Endothelial cell of umbilical vein (primary cell): ENCODE results near the gene PARP6.

Source experiments
- EZH2 ChIP-seq: IDR thresholded peaks from 2 replicates; pipeline ENCODE4 v1.6.1; 2012; ENCODE audit warnings: borderline replicate concordance, low read depth, mild to moderate bottlenecking, moderate library complexity, low read length, inconsistent platforms; ENCODE audit not compliant: severe bottlenecking
- GATA2 ChIP-seq: IDR thresholded peaks from 2 replicates; pipeline ENCODE4 v1.7.0; 2011; ENCODE audit warnings: low read depth, mild to moderate bottlenecking, moderate library complexity, mixed read lengths, low read length; ENCODE audit not compliant: insufficient read length, insufficient read depth
- JUN ChIP-seq: IDR thresholded peaks from 2 replicates; pipeline ENCODE4 v1.6.1; 2011; ENCODE audit warnings: borderline replicate concordance, low read depth; ENCODE audit not compliant: insufficient read length, insufficient read depth
- MYC ChIP-seq: IDR thresholded peaks from one replicate; pipeline ENCODE4 v1.6.1; 2011; ENCODE audit warnings: mild to moderate bottlenecking, low read depth, low read length
- POLR2A ChIP-seq: IDR thresholded peaks from 2 replicates; pipeline ENCODE4 v1.6.1; 2012; ENCODE audit warnings: low read depth, mild to moderate bottlenecking, control low read depth, low read length
- POLR2AphosphoS5 ChIP-seq: IDR thresholded peaks from 2 replicates; pipeline ENCODE4 v1.6.1; 2012; ENCODE audit warnings: low read depth, mild to moderate bottlenecking, control low read depth, low read length, moderate library complexity; ENCODE audit not compliant: insufficient read depth
- TF ChIP-seq, protein P1 (sequence below), 2 donors: IDR thresholded peaks; 1 replicate in 1 of 2; 2 replicates in 1 of 2; pipeline ENCODE4 v1.5.1; 2011; ENCODE audit warnings: low read length in 2 of 2, mild to moderate bottlenecking in 2 of 2, moderate library complexity in 2 of 2, control low read depth in 1 of 2, inconsistent platforms in 1 of 2, low read depth in 1 of 2; ENCODE audit not compliant: insufficient read depth in 1 of 2; ENCODE audit errors: extremely low read depth in 1 of 2
- TF ChIP-seq, protein P2 (sequence below): IDR thresholded peaks from 2 replicates; pipeline ENCODE4 v1.6.1; 2011; ENCODE audit not compliant: insufficient read depth, insufficient read length

DNA sequence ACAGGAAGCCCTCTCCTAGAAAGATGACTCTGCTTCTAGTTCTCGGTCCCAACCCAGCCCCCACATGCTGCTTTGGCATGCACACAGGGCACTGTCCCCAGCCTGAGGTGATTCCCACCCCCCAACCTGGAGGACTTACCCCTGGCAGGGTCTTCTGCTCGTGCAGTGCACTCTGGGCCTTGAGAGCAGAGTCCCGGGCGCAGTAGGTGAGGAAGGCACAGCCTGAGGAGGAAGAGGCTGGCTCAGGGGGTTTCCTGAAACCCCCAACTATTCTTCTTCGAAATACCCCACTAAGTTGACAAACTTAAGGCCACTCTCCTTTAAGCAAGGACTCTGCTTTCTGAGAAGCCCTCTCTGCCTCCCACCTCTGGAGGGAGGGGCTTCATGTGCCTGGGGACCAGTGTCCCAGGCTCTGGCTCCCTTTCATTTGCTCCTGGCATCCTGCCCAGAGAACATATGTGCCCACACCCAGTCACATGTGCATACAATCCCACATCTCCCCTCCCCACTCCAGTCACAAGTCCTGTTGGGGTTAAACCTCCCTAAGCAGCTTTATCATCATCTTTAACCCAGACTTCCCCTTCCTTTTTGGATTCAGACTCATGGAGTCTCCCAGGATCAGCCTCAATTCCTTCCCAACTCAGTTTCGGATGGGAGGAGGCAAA is 43.5 kb upstream of the PARP6 start:
- TF ChIP-seq EZH2 (no peak), POLR2A (no peak), GATA2 (no peak), JUN (no peak), MYC (no peak), POLR2AphosphoS5 (no peak)
- TF ChIP-seq, protein P1, sequence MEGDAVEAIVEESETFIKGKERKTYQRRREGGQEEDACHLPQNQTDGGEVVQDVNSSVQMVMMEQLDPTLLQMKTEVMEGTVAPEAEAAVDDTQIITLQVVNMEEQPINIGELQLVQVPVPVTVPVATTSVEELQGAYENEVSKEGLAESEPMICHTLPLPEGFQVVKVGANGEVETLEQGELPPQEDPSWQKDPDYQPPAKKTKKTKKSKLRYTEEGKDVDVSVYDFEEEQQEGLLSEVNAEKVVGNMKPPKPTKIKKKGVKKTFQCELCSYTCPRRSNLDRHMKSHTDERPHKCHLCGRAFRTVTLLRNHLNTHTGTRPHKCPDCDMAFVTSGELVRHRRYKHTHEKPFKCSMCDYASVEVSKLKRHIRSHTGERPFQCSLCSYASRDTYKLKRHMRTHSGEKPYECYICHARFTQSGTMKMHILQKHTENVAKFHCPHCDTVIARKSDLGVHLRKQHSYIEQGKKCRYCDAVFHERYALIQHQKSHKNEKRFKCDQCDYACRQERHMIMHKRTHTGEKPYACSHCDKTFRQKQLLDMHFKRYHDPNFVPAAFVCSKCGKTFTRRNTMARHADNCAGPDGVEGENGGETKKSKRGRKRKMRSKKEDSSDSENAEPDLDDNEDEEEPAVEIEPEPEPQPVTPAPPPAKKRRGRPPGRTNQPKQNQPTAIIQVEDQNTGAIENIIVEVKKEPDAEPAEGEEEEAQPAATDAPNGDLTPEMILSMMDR (IDR thresholded peaks at IDR 0.05; ENCODE audit: extremely low read depth in 1 of 2, insufficient read depth in 1 of 2, low read depth in 1 of 2, low read length in 2 of 2), result no peak
- TF ChIP-seq, protein P2, sequence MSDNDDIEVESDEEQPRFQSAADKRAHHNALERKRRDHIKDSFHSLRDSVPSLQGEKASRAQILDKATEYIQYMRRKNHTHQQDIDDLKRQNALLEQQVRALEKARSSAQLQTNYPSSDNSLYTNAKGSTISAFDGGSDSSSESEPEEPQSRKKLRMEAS, result no peak
